H1 (cell line): ENCODE data around the gene GPR15. TPM values are rescaled to one million over a fixed set of nuclear protein-coding genes. Genes with fewer than 3 reads are reported as not detected.

Experiments used
- CTCF ChIA-PET: fragments of 300-600 bp; sonication (Branson Sonifier 250); formaldehyde crosslinking; loops from one replicate; lab custom pipeline; 2021; ENCODE audit not compliant: partially characterized antibody; lab: Charles Lee
- POLR2A ChIA-PET: fragments of 300-600 bp; sonication (Branson Sonifier 250); formaldehyde crosslinking; loops from one replicate; lab custom pipeline; 2021; ENCODE audit warnings: inconsistent platforms; ENCODE audit not compliant: partially characterized antibody; lab: Charles Lee
- DNase-seq, 2 experiments: peaks; one replicate each; pipeline versions ENCODE4 v3.0.0 to v3.0.0-alpha.2; 2010 to 2022; ENCODE audit warnings: low spot score in 2 of 2, low read depth in 1 of 2, mixed read lengths in 1 of 2
- FAIRE-seq: peaks from 2 replicates; lab custom pipeline; 2011; peaks lifted over from hg19 to GRCh38; lab: Jason Lieb, UNC
- H2AFZ ChIP-seq: 2 replicates; pipeline ENCODE4 v1.8.1; 2012; ENCODE audit warnings: low read length, inconsistent platforms
- H2AK5ac ChIP-seq: 2 replicates; pipeline ENCODE4 v1.6.1; 2013; ENCODE audit warnings: low read depth, low read length
- H2BK120ac ChIP-seq: replicated peaks from 2 replicates; pipeline ENCODE3; 2013; ENCODE audit warnings: low read depth, low read length, inconsistent platforms
- H2BK12ac ChIP-seq: 2 replicates; pipeline ENCODE4 v1.6.1; 2013; ENCODE audit warnings: low read depth, low read length
- H2BK15ac ChIP-seq: 2 replicates; pipeline ENCODE4 v1.6.1; 2013; ENCODE audit warnings: low read length
- H2BK20ac ChIP-seq: 2 replicates; pipeline ENCODE4 v1.6.1; 2013; ENCODE audit warnings: low read length
- H2BK5ac ChIP-seq: 2 replicates; pipeline ENCODE4 v1.6.1; 2013; ENCODE audit warnings: low read depth, low read length
- H3K14ac ChIP-seq: 2 replicates; pipeline ENCODE4 v1.6.1; 2013; ENCODE audit warnings: inconsistent platforms; ENCODE audit not compliant: insufficient read length
- H3K18ac ChIP-seq: 2 replicates; pipeline ENCODE4 v1.6.1; 2013; ENCODE audit warnings: low read length; ENCODE audit errors: extremely low read depth
- H3K23ac ChIP-seq: 2 replicates; pipeline ENCODE4 v1.6.1; 2013; ENCODE audit warnings: inconsistent platforms; ENCODE audit not compliant: insufficient read length
- H3K23me2 ChIP-seq: 2 replicates; pipeline ENCODE4 v1.6.1; 2013; ENCODE audit warnings: low read depth, low read length
- H3K27ac ChIP-seq: 2 replicates; pipeline ENCODE4 v1.6.1; 2011; ENCODE audit warnings: low read depth, low read length, inconsistent platforms
- H3K27me3 ChIP-seq, 4 experiments: replicated peaks in 1 of 4; 1 replicate in 1 of 4; 2 replicates in 3 of 4; pipeline versions ENCODE4 v1.6.1 to v1.8.1; 2011 to 2013; ENCODE audit warnings: low read length in 3 of 4, mild to moderate bottlenecking in 3 of 4, inconsistent platforms in 2 of 4, mixed read lengths in 2 of 4, moderate library complexity in 1 of 4; ENCODE audit not compliant: control insufficient read depth in 3 of 4, insufficient read depth in 3 of 4; ENCODE audit errors: extremely low read depth in 1 of 4
- H3K36me3 ChIP-seq, 4 experiments: 2 replicates each; pipeline versions ENCODE4 v1.6.1 to v1.8.1; 2011 to 2013; ENCODE audit warnings: mild to moderate bottlenecking in 4 of 4, low read length in 3 of 4, moderate library complexity in 2 of 4, control low read depth in 1 of 4, inconsistent platforms in 1 of 4; ENCODE audit not compliant: insufficient read depth in 4 of 4, control insufficient read depth in 2 of 4
- H3K4ac ChIP-seq: replicated peaks from 2 replicates; pipeline ENCODE3; 2013; ENCODE audit warnings: low read length, low read depth, mixed read lengths, inconsistent platforms; ENCODE audit not compliant: insufficient read length
- H3K4me1 ChIP-seq, 4 experiments: replicated peaks in 1 of 4; 1 replicate in 1 of 4; 2 replicates in 3 of 4; pipeline versions ENCODE4 v1.6.1 to v1.8.1; 2011 to 2013; ENCODE audit warnings: low read length in 3 of 4, inconsistent platforms in 2 of 4, mixed read lengths in 1 of 4; ENCODE audit not compliant: insufficient read depth in 4 of 4, control insufficient read depth in 3 of 4
- H3K4me2 ChIP-seq, 2 experiments: 2 replicates each; pipeline versions ENCODE4 v1.6.1 to v1.8.1; 2011 to 2013; ENCODE audit warnings: low read depth in 2 of 2, low read length in 2 of 2, control low read depth in 1 of 2, inconsistent platforms in 1 of 2, mild to moderate bottlenecking in 1 of 2; ENCODE audit not compliant: insufficient read depth in 1 of 2
- H3K4me3 ChIP-seq, 4 experiments: fragments of 200-600, 300-600 bp in 1 of 4; sonication (generic), shearing (Covaris generic), sonication (Bioruptor Twin) in 1 of 4; 2 replicates each; pipeline versions ENCODE4 v1.5.1 to v1.8.1; 2011 to 2016; ENCODE audit warnings: low read length in 4 of 4, low read depth in 3 of 4, control low read depth in 2 of 4, inconsistent platforms in 2 of 4, mild to moderate bottlenecking in 2 of 4, mixed read lengths in 1 of 4, moderate library complexity in 1 of 4; ENCODE audit not compliant: insufficient read depth in 2 of 4; ENCODE audit errors: extremely low read depth in 1 of 4
- H3K56ac ChIP-seq: replicated peaks from 2 replicates; pipeline ENCODE3; 2013; ENCODE audit warnings: low read depth, mild to moderate bottlenecking, mixed read lengths, low read length, inconsistent platforms; ENCODE audit not compliant: insufficient read length
- H3K79me1 ChIP-seq: 2 replicates; pipeline ENCODE4 v1.6.1; 2013; ENCODE audit warnings: low read depth, low read length, control low read depth
- H3K79me2 ChIP-seq, 2 experiments: 2 replicates each; pipeline versions ENCODE4 v1.6.1 to v1.8.1; 2012 to 2013; ENCODE audit warnings: low read length in 2 of 2, mild to moderate bottlenecking in 2 of 2, inconsistent platforms in 1 of 2; ENCODE audit not compliant: insufficient read depth in 2 of 2, control insufficient read depth in 1 of 2
- H3K9ac ChIP-seq, 4 experiments: replicated peaks in 1 of 4; 1 replicate in 1 of 4; 2 replicates in 3 of 4; pipeline versions ENCODE4 v1.6.1 to v1.8.1; 2011 to 2013; ENCODE audit warnings: low read depth in 3 of 4, low read length in 3 of 4, control low read depth in 2 of 4, mild to moderate bottlenecking in 2 of 4, moderate library complexity in 2 of 4, inconsistent platforms in 1 of 4; ENCODE audit errors: extremely low read depth in 1 of 4
- H3K9me3 ChIP-seq, 2 experiments: 2 replicates each; pipeline versions ENCODE4 v1.6.1 to v1.8.1; 2012 to 2013; ENCODE audit warnings: mild to moderate bottlenecking in 2 of 2, moderate library complexity in 2 of 2, control low read depth in 1 of 2, inconsistent platforms in 1 of 2, low read depth in 1 of 2, low read length in 1 of 2, mixed read lengths in 1 of 2; ENCODE audit not compliant: insufficient read depth in 2 of 2
- H4K20me1 ChIP-seq, 2 experiments: replicated peaks in 1 of 2; 2 replicates each; pipeline versions ENCODE3 to v1.8.1; 2011 to 2013; ENCODE audit warnings: inconsistent platforms in 2 of 2, low read length in 2 of 2, mild to moderate bottlenecking in 1 of 2; ENCODE audit not compliant: insufficient read depth in 2 of 2, control insufficient read depth in 1 of 2
- H4K5ac ChIP-seq: 2 replicates; pipeline ENCODE4 v1.6.1; 2013; ENCODE audit warnings: low read length, low read depth, mixed read lengths, inconsistent platforms; ENCODE audit not compliant: insufficient read length
- H4K8ac ChIP-seq: 2 replicates; pipeline ENCODE4 v1.8.0; 2013; ENCODE audit warnings: mild to moderate bottlenecking, moderate library complexity, low read length, inconsistent platforms; ENCODE audit not compliant: insufficient read depth; ENCODE audit errors: extremely low read depth
- H4K91ac ChIP-seq: replicated peaks from 2 replicates; pipeline ENCODE3; 2013; ENCODE audit warnings: low read length, mixed read lengths, inconsistent platforms; ENCODE audit not compliant: insufficient read length
- CTBP2 ChIP-seq: IDR thresholded peaks from 2 replicates; pipeline ENCODE4 v1.7.0; 2011; ENCODE audit warnings: borderline replicate concordance, mild to moderate bottlenecking, moderate library complexity, mixed read lengths, low read length; ENCODE audit not compliant: insufficient read depth, insufficient read length
- EZH2 ChIP-seq: fragments of 200-600 bp; sonication (generic); IDR thresholded peaks from 2 replicates; pipeline ENCODE4 v1.7.1; 2012; ENCODE audit warnings: low read depth, mild to moderate bottlenecking, moderate library complexity, low read length, inconsistent platforms; ENCODE audit not compliant: severe bottlenecking
- JUND ChIP-seq: IDR thresholded peaks from 2 replicates; pipeline ENCODE4 v1.6.1; 2011; ENCODE audit warnings: mild to moderate bottlenecking, improper control_type of control experiment, low read length
- KDM5A ChIP-seq: fragments of 200-600 bp; IDR thresholded peaks from 2 replicates; pipeline ENCODE4 v1.7.1; 2012; ENCODE audit warnings: mild to moderate bottlenecking, low read length, inconsistent platforms, mixed read lengths
- MAFK ChIP-seq: IDR thresholded peaks from 2 replicates; pipeline ENCODE4 v1.6.1; 2012; ENCODE audit warnings: low read depth, mild to moderate bottlenecking, improper control_type of control experiment, low read length
- NRF1 ChIP-seq: IDR thresholded peaks from 2 replicates; pipeline ENCODE4 v1.6.1; 2011; ENCODE audit warnings: mild to moderate bottlenecking, low read depth, low read length, improper control_type of control experiment
- POLR2AphosphoS5 ChIP-seq: IDR thresholded peaks from 2 replicates; pipeline ENCODE4 v1.6.1; 2011; ENCODE audit warnings: low read depth, low read length
- POU5F1 ChIP-seq: IDR thresholded peaks from 2 replicates; pipeline ENCODE4 v1.6.1; 2011; ENCODE audit warnings: low read depth, mild to moderate bottlenecking, low read length, moderate library complexity
- RXRA ChIP-seq: IDR thresholded peaks from 2 replicates; pipeline ENCODE4 v1.6.1; 2011; ENCODE audit warnings: low read depth, mild to moderate bottlenecking, low read length, moderate library complexity; ENCODE audit not compliant: insufficient read depth
- SP4 ChIP-seq: IDR thresholded peaks from 2 replicates; pipeline ENCODE4 v1.6.1; 2012; ENCODE audit warnings: low read length, inconsistent platforms
- SRF ChIP-seq: IDR thresholded peaks from 2 replicates; pipeline ENCODE4 v1.6.1; 2011; ENCODE audit warnings: mild to moderate bottlenecking, low read depth, low read length, moderate library complexity
- TCF12 ChIP-seq: IDR thresholded peaks from 2 replicates; pipeline ENCODE4 v1.6.1; 2011; ENCODE audit warnings: low read depth, mild to moderate bottlenecking, low read length
- WGBS, 2 experiments: shearing (Covaris generic) in 1 of 2; methylation state at CpG; one replicate each; pipeline versions ENCODE4 v1.1.6 to v1.1.7; 2013 to 2015; ENCODE audit warnings: low lambda C conversion rate in 2 of 2, mixed read lengths in 2 of 2, inconsistent platforms in 1 of 2, low coverage in 1 of 2, missing lambda C conversion rate in 1 of 2; ENCODE audit not compliant: insufficient replicate concordance in 2 of 2, insufficient coverage in 1 of 2, insufficient read length in 1 of 2; ENCODE audit errors: extremely low coverage in 1 of 2, missing lambda C conversion rate in 1 of 2; 5-methylcytosine and 5-hydroxymethylcytosine counted together
- long read RNA-seq, 2 experiments: library from RNA in 1 of 2; library from capped mRNA in 1 of 2; stranded (forward); transcript quantifications; one replicate each; pipeline ENCODE4 v2.0.0, GENCODE V29; 2021; ENCODE audit warnings: inconsistent platforms in 1 of 2
- polyA minus RNA-seq, 3 experiments: library from RNA; depleted of rRNA, polyadenylated mRNA; stranded (reverse); fragments of >200 nt; gene quantifications; 1 replicate in 2 of 3; 2 replicates in 1 of 3; pipeline ENCODE4 v1.2.3, GENCODE V29; 2011
- polyA plus RNA-seq, 7 experiments: library from polyadenylated mRNA; depleted of rRNA in 3 of 7; stranded (reverse) in 5 of 7; unstranded in 2 of 7; fragments of >200 nt in 5 of 7; fragments of 200-250 nt in 2 of 7; gene quantifications; 1 replicate in 5 of 7; 2 replicates in 1 of 7; 4 replicates in 1 of 7; pipeline versions ENCODE4 v1.2.1 to v1.2.3, GENCODE V29; 2011 to 2013; ENCODE audit warnings: missing spikeins in 2 of 7, mixed read lengths in 2 of 7
- total RNA-seq: library from RNA; stranded (reverse); fragmentation: NEBNext Ultra II Directional; extraction: Animal tissue kit (Norgen Biotek cat#: 25700); gene quantifications from 2 replicates; pipeline ENCODE4 v1.2.1, GENCODE V29; 2021

The GPR15 gene
- total RNA-seq = not detected in 2 replicates
- polyA plus RNA-seq (2011; rRNA removed) = not detected in 2 replicates
- not detected for polyA plus RNA-seq (2011; cell fraction: cytosol; rRNA removed)
- not detected for polyA plus RNA-seq (2011; cell fraction: nucleus; rRNA removed)
- polyA plus RNA-seq (2012, experiment 1 of 2) = not detected in 4 replicates
- not detected for polyA plus RNA-seq (2012, experiment 2 of 2)
- not detected for polyA plus RNA-seq (2013, experiment 1 of 2)
- not detected for polyA plus RNA-seq (2013, experiment 2 of 2)
- not detected in 2 replicates for polyA minus RNA-seq (2011; rRNA and poly(A)+ RNA removed)
- polyA minus RNA-seq (2011; cell fraction: cytosol; rRNA and poly(A)+ RNA removed) = not detected
- polyA minus RNA-seq (2011; cell fraction: nucleus; rRNA and poly(A)+ RNA removed) = not detected
- long read RNA-seq, experiment 1 = 0 reads
- long read RNA-seq, experiment 2 = 0 reads

DNA sequence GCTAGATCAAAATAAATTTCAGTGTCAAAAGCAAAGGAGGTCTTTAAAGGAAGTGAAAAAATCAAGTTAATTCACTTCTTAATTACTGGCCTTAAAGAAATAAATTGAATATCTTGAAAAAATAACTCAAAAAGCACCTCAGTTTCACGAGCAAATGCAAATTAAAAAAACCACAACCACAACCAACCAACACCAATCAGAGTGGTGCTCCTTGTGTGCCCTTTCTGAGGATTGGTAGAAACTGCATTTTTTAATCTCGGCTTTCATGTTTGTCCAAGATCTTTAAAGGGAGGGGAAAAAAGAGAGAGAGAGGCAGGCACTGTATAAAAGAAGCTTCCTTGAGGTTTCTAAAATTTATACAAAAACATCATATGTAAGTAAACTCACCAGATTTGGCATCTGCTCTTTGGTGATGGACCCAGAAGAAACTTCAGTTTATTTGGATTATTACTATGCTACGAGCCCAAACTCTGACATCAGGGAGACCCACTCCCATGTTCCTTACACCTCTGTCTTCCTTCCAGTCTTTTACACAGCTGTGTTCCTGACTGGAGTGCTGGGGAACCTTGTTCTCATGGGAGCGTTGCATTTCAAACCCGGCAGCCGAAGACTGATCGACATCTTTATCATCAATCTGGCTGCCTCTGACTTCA, at the start of gene GPR15:
Gene GPR15, plus strand, starts transcription at position 357 of the 653 bp plus-strand sequence. Its CDS starts 56 bp downstream, at position 413.
- H2AK5ac ChIP-seq = no peak within 1 kb of the TSS
- no peaks in the 10 kb centered on the region for H3K4me1 ChIP-seq
- H2BK120ac ChIP-seq = no peak within 1 kb of the TSS
- WGBS, 2 experiments = 95% methylated on average over 7 of the region's 7 CpGs; no CpG with 5 or more reads in 1 of the 2 experiments
- no peak within 1 kb of the TSS for H2BK5ac ChIP-seq
- H2BK15ac ChIP-seq = no peak within 1 kb of the TSS
- no peak within 1 kb of the TSS for H4K91ac ChIP-seq
- H3K9ac ChIP-seq = no peak within 1 kb of the TSS
- no peak within 1 kb of the TSS for H3K23ac ChIP-seq
- H4K8ac ChIP-seq = no peak within 1 kb of the TSS
- DNase-seq (no peak), FAIRE-seq (no peak)
- H2AFZ ChIP-seq = peak within 1 kb of the TSS; percentile 83; the same call in 1 of the 2 replicates
- ChIA-PET POLR2A (no interaction called here), CTCF (interaction anchor here (0.6 to 1.3 kb wide), 2 partner anchors 55 to 473 kb away, joined by 3 read pairs; no protein-coding TSS in a partner anchor)
- H3K56ac ChIP-seq = no peak within 1 kb of the TSS
- no peak within 1 kb of the TSS for H3K4me2 ChIP-seq
- no peak within 1 kb of the TSS for H4K5ac ChIP-seq
- no peaks in the 10 kb centered on the region for H4K20me1 ChIP-seq
- H3K4ac ChIP-seq = no peak within 1 kb of the TSS
- H3K27ac ChIP-seq = no peak within 1 kb of the TSS
- H3K27me3 ChIP-seq = no peaks in the 10 kb centered on the region
- no peak within 1 kb of the TSS for H3K4me3 ChIP-seq
- H3K14ac ChIP-seq = no peak within 1 kb of the TSS
- no peaks in the 10 kb centered on the region for H3K23me2 ChIP-seq
- no peak within 1 kb of the TSS for H2BK12ac ChIP-seq
- no peaks in the 10 kb centered on the region for H3K79me2 ChIP-seq
- H3K36me3 ChIP-seq = no peaks in the 10 kb centered on the region
- no peaks in the 10 kb centered on the region for H3K9me3 ChIP-seq
- no peak within 1 kb of the TSS for H3K18ac ChIP-seq
- no peaks in the 10 kb centered on the region for H3K79me1 ChIP-seq
- H2BK20ac ChIP-seq = no peak within 1 kb of the TSS
- TF ChIP-seq RXRA (no peak), EZH2 (no peak), NRF1 (no peak), TCF12 (no peak), SRF (no peak), CTBP2 (no peak), JUND (no peak), MAFK (no peak), KDM5A (no peak), SP4 (no peak), POU5F1 (no peak), POLR2AphosphoS5 (no peak)
